HUDEP-2 (cell line): ENCODE measurements around the gene GFRAL.

Experiments used
- DNase-seq, 76 experiments: peaks; one replicate each; lab custom pipeline; 2025; ENCODE audit not compliant: unreplicated experiment in 76 of 76; lab: John Stamatoyannopoulos, UW

The GFRAL gene

GRCh38 chr6:55423933-55424332 lies 96.7 kb downstream of the GFRAL start:
- DNase-seq = no peak

- no peak for DNase-seq
Observed at GRCh38 chr6:55433446-55434130, 106.3 kb downstream of the GFRAL start.

GRCh38 chr6:55437141-55437540 lies 109.9 kb downstream of the GFRAL start:
- DNase-seq = no peak

GRCh38 chr6:55438203-55438602 lies 110.9 kb downstream of the GFRAL start:
- no peak for DNase-seq

- DNase-seq = no peak
Observed at GRCh38 chr6:55443238-55444134, 116.2 kb downstream of the GFRAL start.

GRCh38 chr6:55445648-55446204 lies 118.5 kb downstream of the GFRAL start:
- peak in 11 of 76 experiments; percentile 5 to 34 (median 12) for DNase-seq

GRCh38 chr6:55447891-55448290 lies 120.6 kb downstream of the GFRAL start:
- DNase-seq = no peak

- no peak for DNase-seq
Observed at GRCh38 chr6:55448451-55448850, 121.2 kb downstream of the GFRAL start.

GRCh38 chr6:55449225-55449624 lies 122.0 kb downstream of the GFRAL start:
- peak in 2 of 76 experiments; percentile 1 to 7 for DNase-seq

GRCh38 chr6:55450005-55450404 lies 122.7 kb downstream of the GFRAL start:
- no peak for DNase-seq
